Fibroblast of the aortic adventitia (primary cell): ENCODE measurements around the gene AKAP13. TPM values are rescaled to one million over a fixed set of nuclear protein-coding genes. Genes with fewer than 3 reads are reported as not detected.
"Not testable (repeated sequence)": the region's sequence is repeated elsewhere in the genome, so short reads cannot be mapped to it uniquely, and the experiment has no call there.

Experiments used
- DNase-seq: peaks from one replicate; pipeline ENCODE4 v3.0.0-alpha.2; 2010; ENCODE audit warnings: low read depth
- H3K4me3 ChIP-seq: 2 replicates; pipeline ENCODE4 v1.5.1; 2011; ENCODE audit warnings: low read depth, mild to moderate bottlenecking, control low read depth, low read length, moderate library complexity
- CTCF ChIP-seq: IDR thresholded peaks from 2 replicates; pipeline ENCODE4 v1.5.1; 2011; ENCODE audit warnings: mild to moderate bottlenecking, low read length, control low read depth, inconsistent platforms; ENCODE audit not compliant: insufficient read depth
- total RNA-seq: library from RNA; depleted of rRNA; stranded (reverse); fragments of >200 nt; gene quantifications from 2 replicates; pipeline ENCODE4 v1.2.3, GENCODE V29; 2012; ENCODE audit warnings: low replicate concordance

The AKAP13 gene
- total RNA-seq, 1 donor, result 89.9 TPM

GRCh38 chr15:85530079-85530478 is 149.7 kb downstream of the AKAP13 start:
- no peak overlapping the region for H3K4me3 ChIP-seq
- no peak for TF ChIP-seq CTCF
- DNase-seq, result no peak

GRCh38 chr15:85531083-85531482 is 150.7 kb downstream of the AKAP13 start:
- DNase-seq, result no peak
- no peak for TF ChIP-seq CTCF
- H3K4me3 ChIP-seq, result no peak overlapping the region

GRCh38 chr15:85532689-85533088 is 152.3 kb downstream of the AKAP13 start:
- TF ChIP-seq CTCF, result no peak
- H3K4me3 ChIP-seq, result no peak overlapping the region
- no peak for DNase-seq

GRCh38 chr15:85534031-85534430 is 153.6 kb downstream of the AKAP13 start:
- TF ChIP-seq CTCF, result no peak
- H3K4me3 ChIP-seq, result no peak overlapping the region
- DNase-seq, result no peak

GRCh38 chr15:85535533-85536330 is 155.3 kb downstream of the AKAP13 start:
- H3K4me3 ChIP-seq, DNase-seq: not testable (repeated sequence)

GRCh38 chr15:85536341-85536740 is 155.9 kb downstream of the AKAP13 start:
- DNase-seq, result no peak

GRCh38 chr15:85539491-85539890 is 159.1 kb downstream of the AKAP13 start:
- no peak for DNase-seq
- H3K4me3 ChIP-seq, result no peak overlapping the region
- no peak for TF ChIP-seq CTCF

More at GRCh38 chr15:85536341-85536740, 155.9 kb downstream of the AKAP13 start:
- no peak for TF ChIP-seq CTCF
- H3K4me3 ChIP-seq, result no peak overlapping the region
